ENCODE data around the gene TBCK.

DNA sequence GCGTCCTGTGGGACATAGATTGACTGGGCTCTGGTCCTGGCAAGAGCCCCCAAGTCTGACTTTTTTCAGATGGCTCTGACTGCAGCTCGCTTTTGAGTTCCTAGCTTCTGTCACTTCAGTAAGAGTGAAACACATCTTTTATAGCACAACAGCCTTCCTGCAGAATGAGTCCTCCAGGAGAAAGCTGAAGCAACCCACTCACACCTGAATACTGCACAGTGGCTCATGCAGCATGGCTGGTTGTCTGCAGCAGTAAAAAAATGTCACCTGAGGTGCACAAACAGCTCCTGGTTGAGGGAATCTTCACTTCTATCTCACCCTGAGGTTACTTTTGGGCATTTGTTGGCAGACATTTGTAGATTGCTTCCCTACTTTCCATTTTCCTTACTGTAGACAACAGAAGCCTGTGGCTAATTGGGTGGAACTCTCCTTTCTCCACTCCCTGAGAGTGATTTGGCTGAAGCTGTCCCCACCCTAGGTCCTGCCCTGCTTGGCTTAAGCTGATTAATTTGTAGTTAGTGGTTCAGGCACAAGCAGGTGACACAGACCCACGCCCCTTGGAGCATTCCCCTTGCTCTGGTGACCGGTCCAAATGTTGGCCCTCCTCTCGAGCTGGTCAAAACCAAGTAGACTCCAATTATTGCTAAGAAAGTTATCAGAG lies 321.0 kb downstream of the TBCK start:
- TF ChIP-seq, protein P1, sequence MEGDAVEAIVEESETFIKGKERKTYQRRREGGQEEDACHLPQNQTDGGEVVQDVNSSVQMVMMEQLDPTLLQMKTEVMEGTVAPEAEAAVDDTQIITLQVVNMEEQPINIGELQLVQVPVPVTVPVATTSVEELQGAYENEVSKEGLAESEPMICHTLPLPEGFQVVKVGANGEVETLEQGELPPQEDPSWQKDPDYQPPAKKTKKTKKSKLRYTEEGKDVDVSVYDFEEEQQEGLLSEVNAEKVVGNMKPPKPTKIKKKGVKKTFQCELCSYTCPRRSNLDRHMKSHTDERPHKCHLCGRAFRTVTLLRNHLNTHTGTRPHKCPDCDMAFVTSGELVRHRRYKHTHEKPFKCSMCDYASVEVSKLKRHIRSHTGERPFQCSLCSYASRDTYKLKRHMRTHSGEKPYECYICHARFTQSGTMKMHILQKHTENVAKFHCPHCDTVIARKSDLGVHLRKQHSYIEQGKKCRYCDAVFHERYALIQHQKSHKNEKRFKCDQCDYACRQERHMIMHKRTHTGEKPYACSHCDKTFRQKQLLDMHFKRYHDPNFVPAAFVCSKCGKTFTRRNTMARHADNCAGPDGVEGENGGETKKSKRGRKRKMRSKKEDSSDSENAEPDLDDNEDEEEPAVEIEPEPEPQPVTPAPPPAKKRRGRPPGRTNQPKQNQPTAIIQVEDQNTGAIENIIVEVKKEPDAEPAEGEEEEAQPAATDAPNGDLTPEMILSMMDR (IDR thresholded peaks at IDR 0.05) = no peak
- TF ChIP-seq EZH2 (IDR thresholded peaks at IDR 0.05; ENCODE audit: borderline replicate concordance, insufficient read depth, low read depth, low read length, poor library complexity, severe bottlenecking) = no peak

All from B cell (primary cell).